K562 (cell line): ENCODE data around the gene MVP. TPM values are rescaled to one million over a fixed set of nuclear protein-coding genes. Genes with fewer than 3 reads are reported as not detected.

Experiments
- ATAC-seq: fragments of 200-7000 bp; cut with Tn5 transposase; 3 replicates; pipeline ENCODE4 v1.9.1; 2020; ENCODE audit warnings: moderate library complexity
- BruUV-seq: library from RNA; stranded (reverse); fragments of 400-500 nt; replicated peaks from 2 replicates; lab custom pipeline; 2021; lab: Mats Ljungman, UMichigan
- CTCF ChIA-PET: fragments of 300-600 bp; formaldehyde crosslinking; extraction: SDS; loops from one replicate; lab custom pipeline; 2021; ENCODE audit warnings: low intra/inter-chr PET ratio; lab: Yijun Ruan, JAX
- POLR2A ChIA-PET: fragments of 300-600, 350-650 bp; sonication (Branson Sonifier 250); formaldehyde crosslinking; extraction: SDS; loops from one replicate; lab custom pipeline; 2021; ENCODE audit warnings: antibody characterized with exemption, inconsistent platforms; lab: Yijun Ruan, JAX
- DNase-seq, 4 experiments: peaks; one replicate each; pipeline versions ENCODE4 v3.0.0 to v3.0.0-alpha.2; 2011 to 2018; ENCODE audit warnings: low spot score in 3 of 4, mixed read lengths in 3 of 4; ENCODE audit errors: extremely low read depth in 1 of 4
- FAIRE-seq: peaks from 2 replicates; lab custom pipeline; 2011; peaks lifted over from hg19 to GRCh38; lab: Jason Lieb, UNC
- H2AFZ ChIP-seq: 2 replicates; pipeline ENCODE4 v1.6.0; 2011; ENCODE audit warnings: low read depth, low read length, control low read depth, inconsistent platforms
- H3K27ac ChIP-seq: fragments of 200-600 bp; 3 replicates; pipeline ENCODE4 v1.8.0; 2011; ENCODE audit warnings: low read depth, mild to moderate bottlenecking, control low read depth, inconsistent platforms, low read length, moderate library complexity, mixed read lengths; ENCODE audit errors: extremely low read depth
- H3K27me3 ChIP-seq, 2 experiments: fragments of 300-600 bp in 1 of 2; 2 replicates in 1 of 2; 3 replicates in 1 of 2; pipeline versions ENCODE4 v1.6.0 to v1.8.0; 2011; ENCODE audit warnings: inconsistent platforms in 2 of 2, low read length in 2 of 2, mild to moderate bottlenecking in 1 of 2, mixed read lengths in 1 of 2, moderate library complexity in 1 of 2; ENCODE audit not compliant: control insufficient read depth in 2 of 2, insufficient read depth in 2 of 2
- H3K36me3 ChIP-seq: fragments of 300-600 bp; 3 replicates; pipeline ENCODE4 v1.8.0; 2011; ENCODE audit warnings: mild to moderate bottlenecking, low read length, inconsistent platforms; ENCODE audit not compliant: control insufficient read depth, insufficient read depth
- H3K4me1 ChIP-seq, 2 experiments: fragments of 200-600 bp in 1 of 2; replicated peaks in 1 of 2; 2 replicates in 1 of 2; 3 replicates in 1 of 2; pipeline versions ENCODE4 v1.5.1 to v1.8.0; 2011; ENCODE audit warnings: inconsistent platforms in 2 of 2, low read length in 2 of 2, mild to moderate bottlenecking in 1 of 2, mixed read lengths in 1 of 2, moderate library complexity in 1 of 2; ENCODE audit not compliant: control insufficient read depth in 2 of 2, insufficient read depth in 2 of 2
- H3K4me2 ChIP-seq: 2 replicates; pipeline ENCODE4 v1.6.1; 2011; ENCODE audit warnings: low read length, control low read depth, inconsistent platforms, mixed read lengths; ENCODE audit not compliant: insufficient read depth
- H3K4me3 ChIP-seq: fragments of 200-600 bp; sonication (generic), shearing (Covaris generic); 2 replicates; pipeline ENCODE4 v1.5.1; 2016; ENCODE audit warnings: control low read depth, inconsistent platforms
- H3K79me2 ChIP-seq: fragments of 200-600 bp; 3 replicates; pipeline ENCODE4 v1.8.0; 2011; ENCODE audit warnings: low read length, inconsistent platforms; ENCODE audit not compliant: control insufficient read depth, insufficient read depth
- H3K9ac ChIP-seq, 2 experiments: 2 replicates each; pipeline versions ENCODE4 v1.6.0 to v1.6.1; 2011; ENCODE audit warnings: low read depth in 2 of 2, low read length in 2 of 2, control low read depth in 1 of 2, inconsistent platforms in 1 of 2, mild to moderate bottlenecking in 1 of 2, mixed read lengths in 1 of 2; ENCODE audit not compliant: insufficient read depth in 1 of 2
- H3K9me1 ChIP-seq: one replicate; pipeline ENCODE4 v1.6.0; 2011; ENCODE audit warnings: inconsistent platforms, mild to moderate bottlenecking, low read length, moderate library complexity; ENCODE audit not compliant: control insufficient read depth, insufficient read depth
- H3K9me3 ChIP-seq: replicated peaks from 2 replicates; pipeline ENCODE4 v1.5.1; 2011; ENCODE audit warnings: low read depth, low read length, inconsistent platforms; ENCODE audit not compliant: control insufficient read depth, insufficient read depth
- H4K20me1 ChIP-seq: replicated peaks from 2 replicates; pipeline ENCODE4 v1.6.1; 2011; ENCODE audit warnings: low read length, inconsistent platforms, mixed read lengths; ENCODE audit not compliant: control insufficient read depth, insufficient read depth
- FOSL1 ChIP-seq: fragments of 200-800 bp; sonication (Bioruptor generic); conservative IDR thresholded peaks from 2 replicates; pipeline ENCODE4 v1.6.1; 2016; ENCODE audit warnings: missing genetic modification characterization, missing compliant biosample characterization
- GABPB1 ChIP-seq: sonication (generic); formaldehyde crosslinking; IDR thresholded peaks from 2 replicates; pipeline ENCODE4 v1.8.0; 2022; ENCODE audit warnings: mild to moderate bottlenecking, missing genetic modification reagents
- IFI16 ChIP-seq: fragments of 250-450 bp; sonication (Bioruptor Pico); IDR thresholded peaks from 2 replicates; pipeline ENCODE4 v2.1.2; 2022; ENCODE audit warnings: mild to moderate bottlenecking, inconsistent platforms
- IRF1 ChIP-seq: sonication (generic); formaldehyde crosslinking; IDR thresholded peaks from 2 replicates; pipeline ENCODE4 v1.8.0; 2022; ENCODE audit warnings: missing genetic modification reagents, mild to moderate bottlenecking, borderline replicate concordance
- NCOA1 ChIP-seq: fragments of 450-650 bp; IDR thresholded peaks from 2 replicates; pipeline ENCODE4 v1.6.1; 2016; ENCODE audit warnings: low read depth
- NKRF ChIP-seq: fragments of 450-650 bp; IDR thresholded peaks from 2 replicates; pipeline ENCODE4 v1.6.1; 2016; ENCODE audit warnings: borderline replicate concordance
- STAG1 ChIP-seq: sonication (generic); formaldehyde crosslinking; IDR thresholded peaks from 2 replicates; pipeline ENCODE4 v1.5.0; 2020; ENCODE audit warnings: missing genetic modification reagents, borderline replicate concordance
- TSC22D4 ChIP-seq: fragments of 450-650 bp; IDR thresholded peaks from 2 replicates; pipeline ENCODE4 v1.6.1; 2016; ENCODE audit warnings: missing genetic modification characterization, missing biosample characterization, control low read depth
- ZBTB7A ChIP-seq: IDR thresholded peaks from 2 replicates; pipeline ENCODE4 v1.6.1; 2011; ENCODE audit warnings: low read depth, mild to moderate bottlenecking, low read length, moderate library complexity, borderline replicate concordance; ENCODE audit not compliant: control insufficient read depth
- ZNF644 ChIP-seq: fragments of 200-800 bp; sonication (Bioruptor generic); IDR thresholded peaks from 2 replicates; pipeline ENCODE4 v1.6.1; 2016; ENCODE audit warnings: low read depth, missing genetic modification characterization, missing compliant biosample characterization
- WGBS: fragments of 100-300 bp; shearing (Covaris generic); methylation state at CpG from one replicate; pipeline ENCODE4 v1.1.6; 2016; ENCODE audit warnings: low coverage, mixed read lengths; ENCODE audit not compliant: insufficient coverage; ENCODE audit errors: missing lambda C conversion rate; 5-methylcytosine and 5-hydroxymethylcytosine counted together
- in situ Hi-C: fragments of 300-500 bp; cut with MboI; formaldehyde crosslinking; loops from 4 replicates; pipeline ENCODE4 v1.15.0; 2018; ENCODE audit warnings: inconsistent platforms, mixed read lengths
- intact Hi-C: fragments of 100-400 bp; cut with micrococcal nuclease; formaldehyde crosslinking; loops from 2 replicates; pipeline ENCODE4 v1.14.2; 2022
- polyA plus RNA-seq, 8 experiments: library from polyadenylated mRNA; depleted of rRNA in 4 of 8; stranded (reverse) in 5 of 8; unstranded in 3 of 8; fragments of >200 nt; fragmentation: Nextera tagmentation in 2 of 8; fragmentation: Illumina TruSeq in 1 of 8; extraction: Ambion mirVana in 2 of 8; extraction: Trizol in 1 of 8; gene quantifications; 2 replicates each; pipeline versions ENCODE4 v1.2.1 to v1.2.3, GENCODE V29; 2011 to 2014; ENCODE audit warnings: inconsistent platforms in 1 of 8, missing spikeins in 1 of 8
- total RNA-seq, 7 experiments: library from RNA; depleted of rRNA in 6 of 7; stranded (reverse); fragments of >200 nt in 6 of 7; fragmentation: Illumina TruSeq in 2 of 7; extraction: Trizol in 2 of 7; gene quantifications; 2 replicates each; pipeline versions ENCODE4 v1.2.1 to v1.2.3, GENCODE V29; 2011 to 2021; ENCODE audit warnings: low replicate concordance in 1 of 7

Gene MVP
- total and polyA plus RNA-seq, 9 of the 15 experiments (the other 6 are each of a cell fraction or from before 2014, with no cell fraction given) = 0.39 to 1.9 (median 0.76) TPM; not detected in 2

- 0 out of 2 replicates have a peak, but pooled peaks have one; percentile 23 for TF ChIP-seq ZBTB7A
- peak; percentile 50; the same call in 1 of the 2 replicates for TF ChIP-seq STAG1 (CRISPR knock-in tag)
- TF ChIP-seq GABPB1 = 0 out of 2 replicates have a peak, but pooled peaks have one; percentile 10
- peak; percentile 19; the same call in 1 of the 2 replicates for TF ChIP-seq NKRF
- no peak for TF ChIP-seq ZNF644 (tag)
- TF ChIP-seq, all 486 proteins: peak for 7
These were observed 42.2 kb downstream of the MVP start (continued) for GRCh38 chr16:29862383-29862883.

GRCh38 chr16:29862884-29863668 lies 42.8 kb downstream of the MVP start, which contains the start of gene CDIPT:
Gene CDIPT, minus strand, starts transcription at chr16:29863226. Its CDS starts 369 bp downstream, at chr16:29862857.
- peak; percentile 99 for FAIRE-seq
- under 1% methylated on average over 43 of the region's 57 CpGs for WGBS
- intact Hi-C loops = loop anchor here (5.0 kb wide), 1 partner anchor 144 kb away; no protein-coding TSS in a partner anchor
- TF ChIP-seq NCOA1 (no peak), ZBTB7A (no peak; the same call in 1 of the 2 replicates), IRF1 (no peak), FOSL1 (0 out of 2 replicates have a peak, but pooled peaks have one; percentile 16), IFI16 (CRISPR knock-in tag) (no peak), TSC22D4 (tag) (no peak)

More at GRCh38 chr16:29862884-29863668, 42.8 kb downstream of the MVP start, which contains the start of gene CDIPT:
- H3K27me3 ChIP-seq = no peaks in the 10 kb centered on the region; a peak in 1 of 5 replicates
- ChIA-PET CTCF (interaction anchor here (1.3 to 1.7 kb wide), 2 partner anchors 142 to 159 kb away, joined by 5 to 7 read pairs; no protein-coding TSS in a partner anchor), POLR2A (interaction anchor here (0.6 to 1.5 kb wide), 7 partner anchors 9 to 187 kb away, joined by 3 to 6 read pairs (median 5); no protein-coding TSS in a partner anchor)
- H2AFZ ChIP-seq = peak within 1 kb of the TSS; percentile 99
- H3K9me1 ChIP-seq = no peaks in the 10 kb centered on the region
- peaks cover 27% of the 10 kb centered on the region; the same call in 2 of the 3 replicates for H3K36me3 ChIP-seq
- H3K9ac ChIP-seq = peak within 1 kb of the TSS; percentile 93
- H3K9me3 ChIP-seq = no peaks in the 10 kb centered on the region
- H4K20me1 ChIP-seq = no peaks in the 10 kb centered on the region
- peak within 1 kb of the TSS; percentile 98 for H3K4me3 ChIP-seq
- H3K4me2 ChIP-seq = peak within 1 kb of the TSS; percentile 96
- TSS peak; percentile 82 for BruUV-seq
- in situ Hi-C loops = no loop called here
- peaks cover 11% of the 10 kb centered on the region; the same call in 2 of the 3 replicates for H3K79me2 ChIP-seq
- ATAC-seq = peak; percentile 97
- peak within 1 kb of the TSS; percentile 99 for H3K27ac ChIP-seq
- peak; percentile 90 to 98 (median 92) for DNase-seq
- peaks cover 0 to 32% of the 10 kb centered on the region in 2 experiments; a peak in 3 of 5 replicates for H3K4me1 ChIP-seq
